GM21528 (cell line): ENCODE results near the gene ARID1B.

ENCODE experiments used
- ATAC-seq: cut with Tn5 transposase; IDR thresholded peaks from one replicate; pipeline ENCODE4 v1.9.1; 2021; ENCODE audit warnings: mild to moderate bottlenecking, moderate library complexity; ENCODE audit not compliant: unreplicated experiment, low FRiP score

Gene ARID1B

DNA sequence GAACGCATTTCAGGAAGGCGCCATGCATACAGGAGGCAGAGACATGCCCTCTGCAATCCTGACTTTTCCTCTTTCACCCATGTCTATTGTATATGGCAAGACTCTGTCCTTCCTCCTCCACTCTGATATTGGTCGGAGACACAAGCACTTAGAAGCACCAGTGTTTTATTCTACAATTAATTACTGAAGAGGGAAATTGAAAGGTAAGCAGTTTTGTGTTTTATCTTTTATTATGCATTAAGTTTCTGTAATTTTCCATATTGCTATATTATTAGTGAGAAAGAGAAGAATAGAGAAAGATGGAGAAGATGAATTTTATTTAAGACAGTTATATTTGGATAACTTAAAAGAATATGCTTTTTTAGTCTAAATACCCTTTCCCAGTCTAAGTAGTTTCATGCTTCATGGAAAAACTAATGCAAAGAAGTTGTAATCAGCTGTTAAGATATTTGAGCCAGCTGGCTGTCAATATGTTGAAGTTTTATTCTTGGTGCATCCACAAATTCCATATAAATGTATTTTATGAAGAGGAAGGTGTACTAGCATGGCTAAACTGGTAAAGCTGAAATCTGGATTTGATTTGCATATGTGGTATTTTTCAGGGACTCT is 13.6 kb downstream of the ARID1B start:
- no peak for ATAC-seq

DNA sequence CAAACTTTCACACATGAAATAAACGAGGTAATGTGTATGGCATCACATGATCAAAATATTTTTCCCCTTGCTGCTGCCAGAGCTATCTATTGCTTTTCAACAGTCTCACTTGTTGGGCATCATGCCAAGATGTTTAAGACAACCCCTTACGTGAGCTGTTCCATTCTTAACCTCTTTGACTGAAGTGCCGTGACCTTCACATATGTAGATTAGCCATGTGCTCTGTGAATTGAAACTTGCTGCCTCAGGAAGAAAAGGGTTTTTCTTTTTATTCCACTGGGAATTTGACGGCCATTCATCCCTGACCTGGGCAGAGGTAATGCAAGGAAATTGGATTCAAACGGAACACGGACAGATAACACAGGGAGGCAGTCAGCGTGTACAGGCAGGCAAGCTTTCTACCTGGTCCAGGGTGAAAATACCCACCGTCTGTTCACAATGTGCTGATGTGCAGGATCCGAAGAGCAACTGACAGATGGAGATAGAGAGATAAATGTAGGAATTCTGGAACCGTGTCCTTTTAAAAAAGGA is 14.2 kb downstream of the ARID1B start:
- ATAC-seq: no peak

DNA sequence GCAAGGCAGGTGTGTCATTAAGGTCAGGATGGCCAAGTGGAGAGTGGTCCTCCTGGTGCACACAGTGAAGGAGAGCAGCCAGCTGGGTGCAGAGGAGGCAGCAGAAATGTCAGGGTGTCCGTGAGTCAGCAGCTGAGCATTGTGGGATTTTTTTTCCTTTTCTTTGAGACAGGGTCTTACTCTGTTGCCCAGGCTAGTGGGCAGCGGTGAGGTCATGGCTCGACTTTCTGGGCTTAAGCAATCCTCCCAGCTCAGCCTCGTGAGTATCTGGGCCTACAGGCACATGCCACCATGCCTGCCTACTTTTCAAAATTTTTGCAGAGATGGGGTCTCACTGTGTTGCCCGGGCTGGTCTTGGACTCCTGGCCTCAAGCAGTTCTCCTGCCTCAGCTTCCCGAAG is 16.0 kb downstream of the ARID1B start:
- no peak for ATAC-seq

DNA sequence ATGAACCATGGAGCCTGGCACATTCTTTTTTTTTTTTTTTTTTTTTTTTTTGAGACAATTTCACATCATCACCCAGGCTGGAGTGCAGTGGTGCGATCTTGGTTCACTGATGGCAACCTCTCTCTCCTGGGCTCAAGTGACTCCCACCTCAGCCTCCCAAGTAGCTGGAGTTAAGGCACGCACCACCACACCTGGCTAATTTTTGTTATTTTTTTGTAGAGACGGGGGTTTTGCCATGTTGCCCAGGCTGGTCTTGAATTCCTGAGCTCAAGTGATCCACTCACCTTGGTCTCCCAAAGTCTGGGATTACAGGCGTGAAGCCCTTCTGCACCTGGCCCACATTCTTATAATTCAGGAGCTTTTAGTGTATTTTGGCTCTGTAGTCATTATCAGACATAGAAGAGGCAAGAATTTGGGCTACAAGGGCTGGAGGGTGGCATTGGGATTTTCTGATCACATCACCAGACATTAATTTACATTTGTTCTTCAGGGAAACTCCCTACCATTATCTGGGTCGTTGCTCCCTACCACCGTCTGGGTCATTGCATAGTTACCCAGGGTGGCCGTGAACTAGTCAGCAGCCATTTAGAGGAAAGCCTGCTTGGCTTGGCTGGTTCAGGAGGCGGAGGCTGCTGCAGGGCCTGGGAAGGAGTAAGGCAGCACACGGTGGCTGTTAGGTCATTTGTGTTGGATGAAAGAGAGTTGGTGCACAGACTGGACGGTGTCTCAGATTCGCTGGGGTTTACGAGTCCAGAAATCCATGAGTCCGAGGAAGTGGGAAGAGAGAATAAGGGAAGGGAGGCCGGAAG is 17.6 kb downstream of the ARID1B start:
- no peak for ATAC-seq

- no peak for ATAC-seq
These were observed 18.6 kb downstream of the ARID1B start for GRCh38 chr6:156795825-156796224.

DNA sequence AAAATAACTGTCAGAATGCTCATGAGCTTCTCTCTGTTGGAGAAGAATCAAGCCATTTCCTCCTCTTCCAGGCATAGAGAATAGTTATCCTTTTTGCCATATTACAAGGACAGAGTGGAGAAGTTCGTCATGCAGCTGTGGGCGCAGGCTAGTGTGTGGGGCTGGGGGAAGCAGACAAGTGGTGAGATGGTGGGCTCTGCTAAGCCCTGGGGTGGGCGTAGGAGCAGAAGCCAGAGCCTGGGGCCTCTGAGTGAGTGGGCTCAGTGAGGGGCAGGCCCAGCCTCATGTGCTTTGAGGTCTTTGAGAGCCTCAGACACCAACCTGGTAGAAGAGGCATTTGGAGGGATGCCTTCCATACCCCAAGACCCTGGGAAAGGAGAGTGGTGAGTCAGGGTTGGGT is 19.4 kb downstream of the ARID1B start:
- ATAC-seq: no peak

DNA sequence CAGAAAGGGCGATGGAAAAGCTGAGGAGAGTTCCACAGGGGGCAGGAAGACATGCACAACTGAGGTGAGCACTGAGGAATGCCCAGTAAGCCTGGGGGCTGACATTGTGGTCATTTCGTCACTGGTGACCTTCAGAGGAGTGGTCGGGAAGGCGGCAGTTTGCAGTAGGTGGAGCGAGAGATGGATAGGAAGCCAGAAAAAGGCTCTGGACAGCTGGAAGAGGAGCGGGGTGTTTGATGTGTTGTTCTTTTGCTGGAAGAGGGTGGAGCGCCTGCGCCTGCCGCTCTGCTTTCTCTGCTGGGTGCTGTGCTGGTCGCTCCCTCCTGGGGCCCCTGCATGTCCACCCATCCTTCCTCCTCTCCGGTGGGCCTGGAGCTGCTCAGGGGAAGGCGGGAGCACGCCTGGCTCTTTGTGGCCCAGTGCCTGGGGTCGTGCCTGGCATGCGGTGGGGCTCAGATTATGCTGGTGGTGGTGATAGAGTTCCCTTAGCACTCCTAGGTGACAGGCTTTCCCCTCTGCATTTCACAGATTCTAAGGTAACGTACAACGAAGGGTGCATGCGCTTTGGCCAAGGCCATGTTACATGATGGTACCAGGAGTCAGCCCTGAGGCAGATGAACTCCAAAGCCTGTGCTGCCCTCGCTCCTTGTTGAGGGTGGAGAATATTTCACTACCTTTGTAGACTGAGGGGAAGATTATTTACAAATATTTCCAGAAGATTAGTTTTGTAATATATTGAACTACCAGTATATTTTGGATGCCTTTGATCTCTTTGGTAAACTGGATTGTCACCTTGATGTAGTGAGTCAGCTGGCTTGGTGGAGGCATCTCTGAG is 20.9 kb downstream of the ARID1B start:
- no peak for ATAC-seq

DNA sequence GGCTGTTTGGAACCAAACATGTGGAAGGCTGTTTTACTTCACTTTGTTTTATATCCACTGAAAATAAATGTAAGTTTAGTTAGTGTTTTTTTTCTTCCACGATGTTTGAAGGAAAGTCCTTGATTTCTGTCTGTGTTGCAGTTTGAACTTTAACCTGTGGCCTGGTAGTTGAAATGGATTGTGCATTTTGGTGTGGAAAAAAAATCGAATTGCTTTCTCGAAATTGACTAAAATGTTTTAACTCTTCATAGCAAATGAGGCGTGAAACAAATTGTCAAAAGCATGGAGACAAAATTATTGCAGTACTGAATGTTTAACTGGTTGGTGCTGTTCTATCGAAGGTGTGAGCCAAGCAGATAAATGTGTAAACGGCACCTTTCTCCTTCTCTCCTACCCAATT is 24.5 kb downstream of the ARID1B start:
- no peak for ATAC-seq

GRCh38 chr6:156803353-156803752 is 26.2 kb downstream of the ARID1B start:
- no peak for ATAC-seq

GRCh38 chr6:156804402-156804801 is 27.2 kb downstream of the ARID1B start:
- no peak for ATAC-seq

DNA sequence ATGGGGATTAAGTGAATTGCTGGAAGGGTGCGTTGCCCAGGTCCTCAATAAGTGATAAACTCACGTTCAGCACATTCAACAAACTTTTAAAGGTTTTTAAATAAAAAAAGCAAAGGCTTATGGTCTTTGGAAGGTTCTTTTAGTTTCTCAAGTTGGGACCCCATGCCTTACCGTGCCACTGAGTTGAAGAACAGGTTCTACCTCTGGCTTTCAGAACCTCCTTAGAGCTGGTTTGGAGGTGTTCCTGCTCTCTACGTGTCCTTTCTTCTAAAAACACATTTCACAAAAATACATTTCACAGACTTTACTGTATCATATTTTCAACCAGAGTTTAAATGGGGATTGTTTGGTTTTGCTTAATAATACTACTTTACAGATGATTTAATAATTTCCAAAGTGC is 29.0 kb downstream of the ARID1B start:
- ATAC-seq: no peak

GRCh38 chr6:156807028-156807427 is 29.9 kb downstream of the ARID1B start:
- no peak for ATAC-seq

- no peak for ATAC-seq
These were observed 30.6 kb downstream of the ARID1B start for GRCh38 chr6:156807795-156808194.

GRCh38 chr6:156808287-156808686 is 31.1 kb downstream of the ARID1B start:
- no peak for ATAC-seq

DNA sequence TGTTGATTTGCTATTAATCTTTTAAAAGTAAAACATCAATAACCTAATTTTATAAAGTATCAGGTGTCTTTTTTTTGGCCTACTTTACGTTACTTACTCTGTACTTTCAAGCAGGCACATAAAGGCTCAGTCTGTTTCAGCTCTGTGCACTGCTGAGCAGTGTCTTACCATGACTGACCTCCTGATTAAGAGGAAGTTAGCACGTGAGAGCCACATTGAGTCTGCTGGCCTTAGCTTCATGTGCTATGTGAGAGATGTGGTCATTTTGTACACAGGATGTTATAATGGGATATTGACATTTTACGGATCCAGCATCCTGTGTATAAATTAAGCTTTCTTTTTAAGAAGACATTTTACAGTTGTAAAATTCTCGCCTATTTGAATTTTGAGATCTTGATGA is 31.9 kb downstream of the ARID1B start:
- peak; percentile 68 for ATAC-seq

DNA sequence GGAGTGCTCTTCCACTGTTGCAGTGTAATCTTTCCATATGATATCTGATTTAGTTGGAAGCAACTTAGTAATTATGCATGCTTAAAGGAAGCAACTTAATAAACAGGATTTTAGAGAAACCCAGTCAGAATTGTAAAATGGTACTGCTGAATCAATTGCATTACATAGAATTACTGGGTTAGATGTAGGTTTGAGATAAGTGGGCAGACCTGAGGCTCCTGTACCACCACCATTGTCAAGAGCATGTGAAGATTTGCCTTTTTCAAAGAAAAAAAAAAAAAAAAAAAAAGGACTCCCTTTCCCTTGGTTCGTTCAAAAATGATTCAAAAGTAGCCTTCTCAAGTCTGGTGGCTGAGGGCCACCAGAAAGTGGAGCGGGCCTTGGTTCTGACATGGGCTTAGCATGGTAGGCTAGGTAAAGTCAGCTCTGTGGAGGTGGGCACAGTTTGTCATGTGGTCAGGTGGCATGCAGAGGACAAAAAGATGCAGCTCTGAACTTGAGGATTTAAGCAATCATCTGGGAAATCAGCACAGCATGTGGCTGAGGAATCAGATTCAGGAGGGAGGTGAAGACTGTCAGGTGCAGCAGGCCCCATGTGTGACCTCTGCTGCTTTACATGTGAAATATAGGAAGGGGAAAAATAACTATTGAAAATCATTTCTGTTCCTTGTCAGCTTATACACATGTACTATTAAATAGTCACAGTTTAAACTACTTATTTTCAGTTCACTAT is 32.4 kb downstream of the ARID1B start:
- ATAC-seq: no peak

DNA sequence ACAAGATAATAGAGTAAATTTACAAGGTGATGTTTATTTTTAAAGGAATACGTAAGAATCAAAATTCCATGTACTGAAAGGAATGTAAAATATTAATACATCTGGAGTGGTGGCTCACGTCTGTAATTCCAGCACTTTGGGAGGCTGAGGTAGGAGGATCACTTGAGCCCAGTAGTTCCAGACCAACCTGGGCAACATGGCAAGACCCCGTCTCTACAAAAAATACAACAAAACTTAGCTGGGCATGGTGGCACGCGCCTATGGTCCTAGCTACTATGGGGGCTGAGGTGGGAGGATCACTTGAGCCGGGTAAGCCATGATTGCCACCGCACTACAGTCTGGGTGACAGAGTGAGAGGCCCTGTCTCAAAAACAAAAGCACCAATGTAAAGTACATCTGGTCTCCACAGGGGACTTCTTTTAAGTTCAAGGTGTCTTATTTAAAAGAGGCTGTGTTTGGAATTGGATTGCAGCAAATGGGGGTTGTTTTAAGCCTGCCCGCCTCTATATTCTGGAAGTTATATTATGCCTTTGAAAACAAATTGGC is 36.9 kb downstream of the ARID1B start:
- ATAC-seq: no peak

DNA sequence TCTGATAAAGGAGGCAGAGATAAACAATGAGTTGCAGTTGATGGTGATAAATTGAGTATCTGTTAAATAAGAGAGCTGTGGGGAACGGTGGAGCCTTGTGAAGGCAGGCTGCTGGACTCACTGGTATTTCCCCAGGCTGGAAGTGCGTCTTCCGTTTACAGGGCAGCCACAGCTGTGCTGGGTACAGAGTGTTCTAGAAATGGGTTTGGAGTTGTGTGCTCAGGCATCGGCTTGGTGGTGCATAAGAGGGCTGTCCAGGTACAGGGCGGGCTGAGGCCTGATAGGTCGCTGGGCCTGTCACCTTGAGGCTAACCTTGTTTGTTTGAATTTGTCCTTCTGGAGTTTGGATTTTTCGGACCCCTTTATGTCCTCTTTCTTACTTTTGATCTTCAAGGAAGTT is 39.3 kb downstream of the ARID1B start:
- no peak for ATAC-seq

DNA sequence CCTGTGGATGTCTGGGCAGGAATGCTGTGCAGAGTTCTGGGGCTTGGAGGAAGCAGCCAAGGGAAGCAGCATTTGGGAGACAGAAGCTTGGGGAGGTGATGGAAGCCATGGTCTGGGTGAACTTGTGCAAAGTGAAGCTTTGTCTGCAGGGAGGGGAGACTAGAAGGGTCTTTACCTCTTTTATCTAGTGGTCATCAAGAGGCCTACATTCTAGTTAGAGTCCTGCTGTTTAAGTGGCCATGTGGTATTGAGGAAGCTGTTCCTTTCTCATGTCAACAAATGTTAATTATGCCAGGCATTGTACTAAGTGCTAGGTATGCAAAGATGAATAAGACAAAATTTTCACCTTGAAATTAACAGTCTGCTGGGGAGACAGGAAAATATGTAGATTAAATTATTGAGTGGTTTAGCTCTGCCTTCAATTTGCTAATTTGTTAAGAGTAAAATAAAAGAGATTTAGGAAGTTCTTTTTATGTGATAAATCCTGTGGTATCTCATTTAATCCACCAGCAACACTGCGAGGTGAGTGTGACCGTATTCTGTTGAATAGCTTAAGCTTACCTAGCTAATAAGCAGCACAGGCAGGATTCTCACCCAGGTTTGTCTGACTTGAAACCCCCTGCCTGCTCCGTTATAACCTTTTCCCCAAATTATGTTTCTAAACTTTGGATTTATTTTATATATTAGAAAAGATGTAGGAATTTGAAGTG is 43.1 kb downstream of the ARID1B start:
- ATAC-seq: no peak

- no peak for ATAC-seq
These were observed 44.5 kb downstream of the ARID1B start for GRCh38 chr6:156821707-156822106.
